Endothelial cell of umbilical vein (primary cell): ENCODE data around the gene SLC30A1. TPM values are rescaled to one million over a fixed set of nuclear protein-coding genes. Genes with fewer than 3 reads are reported as not detected.

Experiments used
- BruUV-seq: library from RNA; stranded (reverse); fragments of 400-500 nt; replicated peaks from 2 replicates; lab custom pipeline; 2021; lab: Mats Ljungman, UMichigan
- CTCF ChIA-PET: fragments of 300-600, 350-600 bp; sonication (Branson Sonifier 250); formaldehyde crosslinking; loops from one replicate; lab custom pipeline; 2021; ENCODE audit warnings: antibody characterized with exemption, inconsistent platforms; lab: Charles Lee
- POLR2A ChIA-PET: fragments of 300-600, 350-600 bp; sonication (Branson Sonifier 250); formaldehyde crosslinking; loops from one replicate; lab custom pipeline; 2021; ENCODE audit warnings: antibody characterized with exemption, inconsistent platforms; lab: Charles Lee
- DNase-seq: peaks from one replicate; pipeline ENCODE4 v3.0.0-alpha.2; 2011; ENCODE audit warnings: low read depth, low spot score
- FAIRE-seq: peaks from 2 replicates; lab custom pipeline; 2011; peaks lifted over from hg19 to GRCh38; lab: Jason Lieb, UNC
- H2AFZ ChIP-seq: 2 replicates; pipeline ENCODE4 v1.6.0; 2012; ENCODE audit warnings: low read depth, low read length, control low read depth, inconsistent platforms
- H3K27ac ChIP-seq: 2 replicates; pipeline ENCODE4 v1.5.1; 2011; ENCODE audit warnings: low read depth, mild to moderate bottlenecking, control low read depth, low read length, moderate library complexity; ENCODE audit not compliant: insufficient read depth
- H3K27me3 ChIP-seq, 2 experiments: 2 replicates each; pipeline versions ENCODE4 v1.6.0 to v1.6.1; 2011; ENCODE audit warnings: low read length in 2 of 2, mixed read lengths in 1 of 2; ENCODE audit not compliant: control insufficient read depth in 2 of 2, insufficient read depth in 2 of 2
- H3K36me3 ChIP-seq, 2 experiments: 2 replicates in 1 of 2; 3 replicates in 1 of 2; pipeline ENCODE4 v1.5.1; 2011; ENCODE audit warnings: low read length in 2 of 2, mild to moderate bottlenecking in 1 of 2, moderate library complexity in 1 of 2; ENCODE audit not compliant: control insufficient read depth in 2 of 2, insufficient read depth in 2 of 2; ENCODE audit errors: extremely low read depth in 1 of 2
- H3K4me1 ChIP-seq: 3 replicates; pipeline ENCODE4 v1.5.1; 2011; ENCODE audit warnings: mild to moderate bottlenecking, low read length; ENCODE audit not compliant: control insufficient read depth, insufficient read depth; ENCODE audit errors: extremely low read depth
- H3K4me2 ChIP-seq: 2 replicates; pipeline ENCODE4 v1.6.1; 2011; ENCODE audit warnings: low read length, control low read depth, mixed read lengths; ENCODE audit not compliant: insufficient read depth
- H3K4me3 ChIP-seq, 3 experiments: fragments of 200-600 bp in 1 of 3; sonication (generic), shearing (Covaris generic) in 1 of 3; replicated peaks in 1 of 3; 2 replicates each; pipeline ENCODE4 v1.5.1; 2011 to 2016; ENCODE audit warnings: control low read depth in 3 of 3, low read length in 3 of 3, mild to moderate bottlenecking in 2 of 3, inconsistent platforms in 1 of 3, low read depth in 1 of 3, moderate library complexity in 1 of 3; ENCODE audit not compliant: insufficient read depth in 1 of 3
- H3K79me2 ChIP-seq: 2 replicates; pipeline ENCODE4 v1.6.0; 2012; ENCODE audit warnings: low read length, inconsistent platforms; ENCODE audit not compliant: control insufficient read depth, insufficient read depth
- H3K9ac ChIP-seq: replicated peaks from 2 replicates; pipeline ENCODE3; 2011; ENCODE audit warnings: low read length, control low read depth; ENCODE audit not compliant: insufficient read depth; ENCODE audit errors: extremely low read depth
- H3K9me1 ChIP-seq: replicated peaks from 3 replicates; pipeline ENCODE4 v1.6.0; 2011; ENCODE audit warnings: mild to moderate bottlenecking, low read length; ENCODE audit not compliant: control insufficient read depth, insufficient read depth; ENCODE audit errors: extremely low read depth
- H3K9me3 ChIP-seq: replicated peaks from 2 replicates; pipeline ENCODE4 v1.5.1; 2012; ENCODE audit warnings: low read length, inconsistent platforms; ENCODE audit not compliant: control insufficient read depth, insufficient read depth
- H4K20me1 ChIP-seq: replicated peaks from 2 replicates; pipeline ENCODE3; 2011; ENCODE audit warnings: mild to moderate bottlenecking, low read length; ENCODE audit not compliant: control insufficient read depth, insufficient read depth; ENCODE audit errors: extremely low read depth
- CTCF ChIP-seq, 2 donors: IDR thresholded peaks; 1 replicate in 1 of 2; 2 replicates in 1 of 2; pipeline ENCODE4 v1.5.1; 2011; ENCODE audit warnings: low read length in 2 of 2, mild to moderate bottlenecking in 2 of 2, moderate library complexity in 2 of 2, control low read depth in 1 of 2, inconsistent platforms in 1 of 2, low read depth in 1 of 2; ENCODE audit not compliant: insufficient read depth in 1 of 2; ENCODE audit errors: extremely low read depth in 1 of 2
- EZH2 ChIP-seq: IDR thresholded peaks from 2 replicates; pipeline ENCODE4 v1.6.1; 2012; ENCODE audit warnings: borderline replicate concordance, low read depth, mild to moderate bottlenecking, moderate library complexity, low read length, inconsistent platforms; ENCODE audit not compliant: severe bottlenecking
- FOS ChIP-seq: IDR thresholded peaks from 2 replicates; pipeline ENCODE4 v1.6.1; 2011; ENCODE audit warnings: mild to moderate bottlenecking, low read length, moderate library complexity, borderline replicate concordance; ENCODE audit not compliant: insufficient read depth
- GATA2 ChIP-seq: IDR thresholded peaks from 2 replicates; pipeline ENCODE4 v1.7.0; 2011; ENCODE audit warnings: low read depth, mild to moderate bottlenecking, moderate library complexity, mixed read lengths, low read length; ENCODE audit not compliant: insufficient read length, insufficient read depth
- JUN ChIP-seq: IDR thresholded peaks from 2 replicates; pipeline ENCODE4 v1.6.1; 2011; ENCODE audit warnings: borderline replicate concordance, low read depth; ENCODE audit not compliant: insufficient read length, insufficient read depth
- MAX ChIP-seq: IDR thresholded peaks from 2 replicates; pipeline ENCODE4 v1.6.1; 2011; ENCODE audit not compliant: insufficient read depth, insufficient read length
- MYC ChIP-seq: IDR thresholded peaks from one replicate; pipeline ENCODE4 v1.6.1; 2011; ENCODE audit warnings: mild to moderate bottlenecking, low read depth, low read length
- POLR2A ChIP-seq: IDR thresholded peaks from 2 replicates; pipeline ENCODE4 v1.6.1; 2012; ENCODE audit warnings: low read depth, mild to moderate bottlenecking, control low read depth, low read length
- POLR2AphosphoS5 ChIP-seq: IDR thresholded peaks from 2 replicates; pipeline ENCODE4 v1.6.1; 2012; ENCODE audit warnings: low read depth, mild to moderate bottlenecking, control low read depth, low read length, moderate library complexity; ENCODE audit not compliant: insufficient read depth
- dilution Hi-C: fragments of 300-500 bp; cut with MboI; formaldehyde crosslinking; loops from one replicate; pipeline ENCODE4 v1.15.0; 2019; ENCODE audit warnings: low sequenced_read_pairs; ENCODE audit not compliant: extremely low pct_ligation_motif_present
- intact Hi-C: fragments of 100-400 bp; cut with micrococcal nuclease; formaldehyde crosslinking; loops from one replicate; pipeline ENCODE4 v1.10.0; 2022
- polyA plus RNA-seq, 4 experiments: library from polyadenylated mRNA; depleted of rRNA in 3 of 4; stranded (reverse) in 3 of 4; unstranded in 1 of 4; fragments of >200 nt; gene quantifications; 2 replicates each; pipeline versions ENCODE4 v1.2.1 to v1.2.3, GENCODE V29; 2011 to 2012; ENCODE audit warnings: missing spikeins in 1 of 4
- total RNA-seq: library from RNA; stranded (reverse); gene quantifications from 2 replicates; pipeline ENCODE4 v1.2.3, GENCODE V29; 2021

Gene SLC30A1
- total and polyA plus RNA-seq, 2 donors (not counting 3 experiments of a cell fraction or from before 2014, with no cell fraction given), result 5.5 to 21.5 TPM

- ChIA-PET POLR2A (no interaction called here), CTCF (interaction anchor here (1.1 to 1.3 kb wide), 3 partner anchors 9 to 112 kb away, joined by 3 to 4 read pairs (median 3); no protein-coding TSS in a partner anchor)
- no peak for FAIRE-seq
- H3K9me1 ChIP-seq, result no peaks in the 10 kb centered on the region
- no peak for DNase-seq
- no peak overlapping the region for H3K27ac ChIP-seq
- no peaks in the 10 kb centered on the region for H3K79me2 ChIP-seq
- H3K9me3 ChIP-seq, result no peaks in the 10 kb centered on the region
- intact Hi-C loops, result no loop called here
- no peaks in the 10 kb centered on the region for H4K20me1 ChIP-seq
- no peaks in the 10 kb centered on the region for H3K36me3 ChIP-seq
- no peak overlapping the region for H2AFZ ChIP-seq
- no peak overlapping the region for H3K4me2 ChIP-seq
- no TSS peak for BruUV-seq
- dilution Hi-C loops, result no loop called here
- H3K27me3 ChIP-seq, result no peaks in the 10 kb centered on the region
- no peak overlapping the region for H3K4me3 ChIP-seq
- no peak for TF ChIP-seq POLR2A
- H3K9ac ChIP-seq, result no peak overlapping the region
- H3K4me1 ChIP-seq, result no peaks in the 10 kb centered on the region
Observed at GRCh38 chr1:211588711-211589110, 9.8 kb upstream of the SLC30A1 start.

- DNase-seq, result no peak
- TF ChIP-seq GATA2 (no peak), POLR2AphosphoS5 (no peak), POLR2A (no peak), EZH2 (no peak), MYC (no peak), CTCF (IDR thresholded peaks at IDR 0.05; ENCODE audit: extremely low read depth in 1 of 2, insufficient read depth in 1 of 2, low read depth in 1 of 2, low read length in 2 of 2) (no peak), MAX (no peak), JUN (no peak), FOS (no peak)
- Histone ChIP-seq H3K9me3 (no peaks in the 10 kb centered on the region), H2AFZ (no peak overlapping the region), H3K9me1 (no peaks in the 10 kb centered on the region), H4K20me1 (no peaks in the 10 kb centered on the region), H3K4me1 (no peaks in the 10 kb centered on the region), H3K79me2 (no peaks in the 10 kb centered on the region), H3K36me3 (no peaks in the 10 kb centered on the region), H3K9ac (no peak overlapping the region), H3K27me3 (no peaks in the 10 kb centered on the region), H3K4me2 (no peak overlapping the region), H3K27ac (no peak overlapping the region), H3K4me3 (no peak overlapping the region)
- CTCF ChIA-PET, result no interaction called here
- intact Hi-C loops (no loop called here), dilution Hi-C loops (no loop called here)
- POLR2A ChIA-PET, result no interaction called here
- BruUV-seq, result no TSS peak
- no peak for FAIRE-seq
Observed at GRCh38 chr1:211587123-211587522, 8.2 kb upstream of the SLC30A1 start.
